Liver (tissue), 9 donors: ENCODE data around the gene SMURF2. TPM values are rescaled to one million over a fixed set of nuclear protein-coding genes. Genes with fewer than 3 reads are reported as not detected.

Experiments used
- DNase-seq: peaks from one replicate; pipeline ENCODE4 v3.0.0-alpha.2; 2017; ENCODE audit warnings: low spot score
- H3K27ac ChIP-seq, 2 donors: one replicate each; pipeline ENCODE4 v1.7.0; 2013; ENCODE audit warnings: inconsistent platforms in 2 of 2, low read length in 2 of 2, control low read depth in 1 of 2, low read depth in 1 of 2, mild to moderate bottlenecking in 1 of 2
- H3K27me3 ChIP-seq, 4 donors: one replicate each; pipeline versions ENCODE4 v1.6.1 to v1.7.0; 2013; ENCODE audit warnings: low read length in 3 of 4, inconsistent platforms in 1 of 4, mild to moderate bottlenecking in 1 of 4, moderate library complexity in 1 of 4; ENCODE audit not compliant: control insufficient read depth in 4 of 4, insufficient read depth in 4 of 4
- H3K36me3 ChIP-seq, 4 donors: one replicate each; pipeline versions ENCODE4 v1.6.1 to v1.7.0; 2013; ENCODE audit warnings: low read length in 3 of 4, mild to moderate bottlenecking in 3 of 4, low read depth in 1 of 4, moderate library complexity in 1 of 4; ENCODE audit not compliant: control insufficient read depth in 4 of 4, insufficient read depth in 3 of 4
- H3K4me1 ChIP-seq, 4 donors: one replicate each; pipeline versions ENCODE4 v1.6.1 to v1.7.0; 2013; ENCODE audit warnings: low read length in 3 of 4, mild to moderate bottlenecking in 3 of 4, moderate library complexity in 1 of 4; ENCODE audit not compliant: control insufficient read depth in 4 of 4, insufficient read depth in 4 of 4
- H3K4me3 ChIP-seq, 3 donors: one replicate each; pipeline versions ENCODE4 v1.6.1 to v1.7.0; 2013; ENCODE audit warnings: low read length in 3 of 3, control low read depth in 1 of 3, low read depth in 1 of 3, mild to moderate bottlenecking in 1 of 3
- H3K9ac ChIP-seq, 2 donors: one replicate each; pipeline ENCODE4 v1.7.0; 2013; ENCODE audit warnings: low read length in 2 of 2, mild to moderate bottlenecking in 2 of 2, moderate library complexity in 2 of 2, control low read depth in 1 of 2, low read depth in 1 of 2
- H3K9me3 ChIP-seq, 4 donors: one replicate each; pipeline versions ENCODE4 v1.6.1 to v1.7.0; 2013; ENCODE audit warnings: low read length in 3 of 4; ENCODE audit not compliant: control insufficient read depth in 4 of 4
- EGR1 ChIP-seq, 2 donors: IDR thresholded peaks; 2 replicates each; pipeline ENCODE4 v1.6.1; 2016 to 2018; ENCODE audit warnings: antibody characterized with exemption in 2 of 2, low read depth in 2 of 2
- FOXA1 ChIP-seq: IDR thresholded peaks from 2 replicates; pipeline ENCODE4 v1.6.1; 2016; ENCODE audit warnings: antibody characterized with exemption
- FOXA2 ChIP-seq: IDR thresholded peaks from 2 replicates; pipeline ENCODE4 v1.6.1; 2016; ENCODE audit warnings: antibody characterized with exemption
- GABPA ChIP-seq, 2 donors: IDR thresholded peaks in 1 of 2; conservative IDR thresholded peaks in 1 of 2; 2 replicates each; pipeline ENCODE4 v1.6.1; 2016; ENCODE audit warnings: antibody characterized with exemption in 2 of 2, mild to moderate bottlenecking in 1 of 2, moderate library complexity in 1 of 2
- HNF4A ChIP-seq, 2 donors: conservative IDR thresholded peaks; 2 replicates each; pipeline ENCODE4 v1.6.1; 2016; ENCODE audit warnings: antibody characterized with exemption in 2 of 2, mild to moderate bottlenecking in 2 of 2
- HNF4G ChIP-seq: IDR thresholded peaks from 2 replicates; pipeline ENCODE4 v1.6.1; 2016; ENCODE audit warnings: antibody characterized with exemption
- JUND ChIP-seq, 2 donors: IDR thresholded peaks; 2 replicates each; pipeline ENCODE4 v1.6.1; 2016; ENCODE audit warnings: antibody characterized with exemption in 2 of 2
- NR2F2 ChIP-seq: IDR thresholded peaks from 2 replicates; pipeline ENCODE4 v1.6.1; 2016; ENCODE audit warnings: antibody characterized with exemption
- RAD21 ChIP-seq, 2 donors: IDR thresholded peaks; 2 replicates each; pipeline ENCODE4 v1.6.1; 2016; ENCODE audit warnings: antibody characterized with exemption in 2 of 2, mild to moderate bottlenecking in 2 of 2
- RXRA ChIP-seq, 2 donors: IDR thresholded peaks; 2 replicates each; pipeline ENCODE4 v1.6.1; 2017 to 2018; ENCODE audit warnings: antibody characterized with exemption in 2 of 2, mild to moderate bottlenecking in 1 of 2
- TAF1 ChIP-seq: conservative IDR thresholded peaks from 2 replicates; pipeline ENCODE4 v1.6.1; 2016; ENCODE audit warnings: antibody characterized with exemption, mild to moderate bottlenecking
- YY1 ChIP-seq: IDR thresholded peaks from 2 replicates; pipeline ENCODE4 v1.6.1; 2016; ENCODE audit warnings: antibody characterized with exemption, mild to moderate bottlenecking
- WGBS: extraction: QIAGEN DNeasy Blood & Tissue Kit; methylation state at CpG from one replicate; pipeline ENCODE4 v1.1.7; 2013; 5-methylcytosine and 5-hydroxymethylcytosine counted together
- polyA plus RNA-seq, 2 donors: library from polyadenylated mRNA; stranded (reverse) in 1 of 2; unstranded in 1 of 2; fragments of 200-250 nt in 1 of 2; fragments of >200 nt in 1 of 2; fragmentation: Nextera tagmentation in 1 of 2; extraction: Ambion mirVana in 1 of 2; gene quantifications; one replicate each; pipeline versions ENCODE4 v1.2.1 to v1.2.3, GENCODE V29; 2013 to 2015
- total RNA-seq, 2 donors: library from RNA; depleted of rRNA; stranded (reverse); fragments of >200 nt; gene quantifications; one replicate each; pipeline ENCODE4 v1.2.3, GENCODE V29; 2014
- TF ChIP-seq, protein P1 (sequence below): IDR thresholded peaks from 2 replicates; pipeline ENCODE4 v1.6.1; 2016; ENCODE audit warnings: antibody characterized with exemption
- TF ChIP-seq, protein P2 (sequence below): fragments of 150-350 bp; IDR thresholded peaks from 2 replicates; pipeline ENCODE4 v1.5.1; 2017; ENCODE audit warnings: improper control_type of control experiment, low read depth, low read length; ENCODE audit not compliant: missing input control
- TF ChIP-seq, protein P3 (sequence below): IDR thresholded peaks from 2 replicates; pipeline ENCODE4 v1.6.1; 2016; ENCODE audit warnings: antibody characterized with exemption
- TF ChIP-seq, protein P4 (sequence below): IDR thresholded peaks from 2 replicates; pipeline ENCODE4 v1.6.1; 2016; ENCODE audit warnings: antibody characterized with exemption, mild to moderate bottlenecking
- TF ChIP-seq, protein P5 (sequence below): IDR thresholded peaks from 2 replicates; pipeline ENCODE4 v1.6.1; 2016; ENCODE audit warnings: antibody characterized with exemption
- donor health status: healthy.
- donor health status: healthy.
- donor health status: healthy.
- donor health status: healthy.
- donor health status: healthy.

Gene SMURF2
- total and polyA plus RNA-seq, 4 donors = 2.0 to 6.9 (median 3.5) TPM

DNA sequence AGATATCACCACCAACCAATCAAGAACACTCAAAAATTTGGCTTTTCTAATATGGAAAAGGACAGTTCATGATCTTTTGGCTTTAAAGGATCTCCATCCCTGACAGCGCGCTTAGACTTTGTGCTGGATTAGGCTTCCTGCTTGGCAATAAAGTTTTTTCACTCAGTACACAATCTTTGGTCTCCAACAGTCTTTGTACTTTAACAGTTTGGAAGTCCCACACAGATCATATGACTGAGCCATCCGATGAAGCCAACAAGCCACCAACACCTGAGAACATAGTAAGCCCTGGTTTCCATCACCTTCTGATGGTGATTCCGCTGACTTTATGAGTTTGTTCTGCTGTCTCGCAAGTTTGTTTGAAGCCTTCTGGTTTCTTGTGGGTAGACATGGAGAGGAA is 34.3 kb downstream of the SMURF2 start (continued):
- peak in 1 of 2 donors; percentile 8 for TF ChIP-seq RXRA (IDR thresholded peaks at IDR 0.05)
- no peak for TF ChIP-seq NR2F2
- TF ChIP-seq, protein P1, sequence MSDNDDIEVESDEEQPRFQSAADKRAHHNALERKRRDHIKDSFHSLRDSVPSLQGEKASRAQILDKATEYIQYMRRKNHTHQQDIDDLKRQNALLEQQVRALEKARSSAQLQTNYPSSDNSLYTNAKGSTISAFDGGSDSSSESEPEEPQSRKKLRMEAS = no peak
- no peak for TF ChIP-seq RAD21 (IDR thresholded peaks at IDR 0.05)
- TF ChIP-seq HNF4A (conservative IDR thresholded peaks at IDR 0.05) = peak; percentile 41 to 78
- TF ChIP-seq EGR1 (IDR thresholded peaks at IDR 0.05; ENCODE audit: low read depth in 2 of 2) = no peak

DNA sequence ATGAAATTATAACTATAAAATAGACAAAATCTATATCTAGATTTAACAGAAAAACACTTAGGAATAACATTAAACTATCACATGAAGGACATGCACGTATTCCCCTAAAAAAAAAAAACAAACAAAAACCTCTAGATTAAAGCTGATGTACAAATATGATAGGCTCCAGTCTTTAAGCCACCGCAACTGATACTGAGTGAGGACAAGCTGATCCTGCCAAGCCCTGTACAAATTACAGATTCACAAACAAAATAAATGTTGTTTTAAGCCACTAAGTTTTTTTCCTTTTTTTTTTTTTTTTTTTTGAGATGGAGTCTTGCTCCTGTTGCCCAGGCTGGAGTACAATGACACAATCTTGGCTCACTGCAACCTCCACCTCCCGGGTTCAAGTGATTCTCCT is 35.3 kb downstream of the SMURF2 start:
- no peaks in the 10 kb centered on the region for H3K36me3 ChIP-seq
- no peak overlapping the region for H3K9ac ChIP-seq
- no peak overlapping the region for H3K4me3 ChIP-seq
- 48% methylated on average over 3 of the region's 3 CpGs for WGBS
- H3K27ac ChIP-seq = no peak overlapping the region
- no peaks in the 10 kb centered on the region for H3K9me3 ChIP-seq
- no peaks in the 10 kb centered on the region for H3K27me3 ChIP-seq
- peaks cover 0 to 11% (median 3%) of the 10 kb centered on the region in 4 donors for H3K4me1 ChIP-seq
- TF ChIP-seq RAD21 (IDR thresholded peaks at IDR 0.05) (no peak), FOXA2 (no peak)
- TF ChIP-seq, protein P2, sequence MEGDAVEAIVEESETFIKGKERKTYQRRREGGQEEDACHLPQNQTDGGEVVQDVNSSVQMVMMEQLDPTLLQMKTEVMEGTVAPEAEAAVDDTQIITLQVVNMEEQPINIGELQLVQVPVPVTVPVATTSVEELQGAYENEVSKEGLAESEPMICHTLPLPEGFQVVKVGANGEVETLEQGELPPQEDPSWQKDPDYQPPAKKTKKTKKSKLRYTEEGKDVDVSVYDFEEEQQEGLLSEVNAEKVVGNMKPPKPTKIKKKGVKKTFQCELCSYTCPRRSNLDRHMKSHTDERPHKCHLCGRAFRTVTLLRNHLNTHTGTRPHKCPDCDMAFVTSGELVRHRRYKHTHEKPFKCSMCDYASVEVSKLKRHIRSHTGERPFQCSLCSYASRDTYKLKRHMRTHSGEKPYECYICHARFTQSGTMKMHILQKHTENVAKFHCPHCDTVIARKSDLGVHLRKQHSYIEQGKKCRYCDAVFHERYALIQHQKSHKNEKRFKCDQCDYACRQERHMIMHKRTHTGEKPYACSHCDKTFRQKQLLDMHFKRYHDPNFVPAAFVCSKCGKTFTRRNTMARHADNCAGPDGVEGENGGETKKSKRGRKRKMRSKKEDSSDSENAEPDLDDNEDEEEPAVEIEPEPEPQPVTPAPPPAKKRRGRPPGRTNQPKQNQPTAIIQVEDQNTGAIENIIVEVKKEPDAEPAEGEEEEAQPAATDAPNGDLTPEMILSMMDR = no peak
- TF ChIP-seq, protein P3, sequence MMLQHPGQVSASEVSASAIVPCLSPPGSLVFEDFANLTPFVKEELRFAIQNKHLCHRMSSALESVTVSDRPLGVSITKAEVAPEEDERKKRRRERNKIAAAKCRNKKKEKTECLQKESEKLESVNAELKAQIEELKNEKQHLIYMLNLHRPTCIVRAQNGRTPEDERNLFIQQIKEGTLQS = no peak
- no peak for DNase-seq

DNA sequence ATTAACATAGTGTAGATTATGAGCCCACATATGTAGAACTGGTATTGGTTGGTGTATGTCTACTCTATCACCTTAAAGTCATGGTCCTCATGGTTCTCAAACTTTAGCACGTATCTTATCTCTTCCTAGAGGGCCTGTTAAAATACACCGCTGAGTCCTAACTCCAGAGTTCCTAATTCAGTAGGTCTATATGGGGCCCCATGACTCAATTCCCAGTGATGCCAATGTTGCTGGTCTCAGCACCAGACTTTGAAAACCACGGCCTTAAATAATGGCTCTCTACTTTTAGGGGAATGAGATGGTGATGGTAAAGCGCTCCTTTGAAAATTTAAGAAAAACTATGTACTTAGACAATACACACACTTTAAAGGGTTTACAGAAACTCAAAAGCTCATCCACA is 36.6 kb downstream of the SMURF2 start:
- Histone ChIP-seq H3K27ac (no peak overlapping the region), H3K4me1 (peaks cover 0 to 11% (median 3%) of the 10 kb centered on the region in 4 donors), H3K9me3 (no peaks in the 10 kb centered on the region), H3K4me3 (no peak overlapping the region), H3K9ac (no peak overlapping the region), H3K36me3 (no peaks in the 10 kb centered on the region), H3K27me3 (no peaks in the 10 kb centered on the region)
- no peak for TF ChIP-seq NR2F2
- no peak for TF ChIP-seq GABPA (IDR thresholded peaks at IDR 0.05 in 1 of 2, conservative IDR thresholded peaks at IDR 0.05 in 1 of 2)
- TF ChIP-seq TAF1 = no peak
- TF ChIP-seq, protein P2 = no peak
- TF ChIP-seq FOXA1 = no peak
- no peak for TF ChIP-seq HNF4G
- TF ChIP-seq, protein P3 = no peak
- TF ChIP-seq, protein P4, sequence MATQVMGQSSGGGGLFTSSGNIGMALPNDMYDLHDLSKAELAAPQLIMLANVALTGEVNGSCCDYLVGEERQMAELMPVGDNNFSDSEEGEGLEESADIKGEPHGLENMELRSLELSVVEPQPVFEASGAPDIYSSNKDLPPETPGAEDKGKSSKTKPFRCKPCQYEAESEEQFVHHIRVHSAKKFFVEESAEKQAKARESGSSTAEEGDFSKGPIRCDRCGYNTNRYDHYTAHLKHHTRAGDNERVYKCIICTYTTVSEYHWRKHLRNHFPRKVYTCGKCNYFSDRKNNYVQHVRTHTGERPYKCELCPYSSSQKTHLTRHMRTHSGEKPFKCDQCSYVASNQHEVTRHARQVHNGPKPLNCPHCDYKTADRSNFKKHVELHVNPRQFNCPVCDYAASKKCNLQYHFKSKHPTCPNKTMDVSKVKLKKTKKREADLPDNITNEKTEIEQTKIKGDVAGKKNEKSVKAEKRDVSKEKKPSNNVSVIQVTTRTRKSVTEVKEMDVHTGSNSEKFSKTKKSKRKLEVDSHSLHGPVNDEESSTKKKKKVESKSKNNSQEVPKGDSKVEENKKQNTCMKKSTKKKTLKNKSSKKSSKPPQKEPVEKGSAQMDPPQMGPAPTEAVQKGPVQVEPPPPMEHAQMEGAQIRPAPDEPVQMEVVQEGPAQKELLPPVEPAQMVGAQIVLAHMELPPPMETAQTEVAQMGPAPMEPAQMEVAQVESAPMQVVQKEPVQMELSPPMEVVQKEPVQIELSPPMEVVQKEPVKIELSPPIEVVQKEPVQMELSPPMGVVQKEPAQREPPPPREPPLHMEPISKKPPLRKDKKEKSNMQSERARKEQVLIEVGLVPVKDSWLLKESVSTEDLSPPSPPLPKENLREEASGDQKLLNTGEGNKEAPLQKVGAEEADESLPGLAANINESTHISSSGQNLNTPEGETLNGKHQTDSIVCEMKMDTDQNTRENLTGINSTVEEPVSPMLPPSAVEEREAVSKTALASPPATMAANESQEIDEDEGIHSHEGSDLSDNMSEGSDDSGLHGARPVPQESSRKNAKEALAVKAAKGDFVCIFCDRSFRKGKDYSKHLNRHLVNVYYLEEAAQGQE = no peak
- no peak for TF ChIP-seq YY1
- TF ChIP-seq JUND (IDR thresholded peaks at IDR 0.05) = no peak
- no peak for TF ChIP-seq FOXA2
- no peak for TF ChIP-seq RAD21 (IDR thresholded peaks at IDR 0.05)
- TF ChIP-seq, protein P1 = no peak
- no peak for TF ChIP-seq RXRA (IDR thresholded peaks at IDR 0.05)
- TF ChIP-seq EGR1 (IDR thresholded peaks at IDR 0.05; ENCODE audit: low read depth in 2 of 2) = no peak
- TF ChIP-seq, protein P5, sequence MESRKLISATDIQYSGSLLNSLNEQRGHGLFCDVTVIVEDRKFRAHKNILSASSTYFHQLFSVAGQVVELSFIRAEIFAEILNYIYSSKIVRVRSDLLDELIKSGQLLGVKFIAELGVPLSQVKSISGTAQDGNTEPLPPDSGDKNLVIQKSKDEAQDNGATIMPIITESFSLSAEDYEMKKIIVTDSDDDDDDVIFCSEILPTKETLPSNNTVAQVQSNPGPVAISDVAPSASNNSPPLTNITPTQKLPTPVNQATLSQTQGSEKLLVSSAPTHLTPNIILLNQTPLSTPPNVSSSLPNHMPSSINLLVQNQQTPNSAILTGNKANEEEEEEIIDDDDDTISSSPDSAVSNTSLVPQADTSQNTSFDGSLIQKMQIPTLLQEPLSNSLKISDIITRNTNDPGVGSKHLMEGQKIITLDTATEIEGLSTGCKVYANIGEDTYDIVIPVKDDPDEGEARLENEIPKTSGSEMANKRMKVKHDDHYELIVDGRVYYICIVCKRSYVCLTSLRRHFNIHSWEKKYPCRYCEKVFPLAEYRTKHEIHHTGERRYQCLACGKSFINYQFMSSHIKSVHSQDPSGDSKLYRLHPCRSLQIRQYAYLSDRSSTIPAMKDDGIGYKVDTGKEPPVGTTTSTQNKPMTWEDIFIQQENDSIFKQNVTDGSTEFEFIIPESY = no peak
- no peak for DNase-seq
- 93% methylated on average over 4 of the region's 4 CpGs for WGBS
